Gastroesophageal sphincter (tissue), 3 donors: ENCODE measurements around the gene TTC32.

Experiments used
- CTCF ChIP-seq, 4 experiments: fragments of 200-600 bp in 2 of 4; fragments of 450-650 bp in 2 of 4; sonication (generic) in 1 of 4; IDR thresholded peaks; one replicate each; pipeline ENCODE4 v1.5.1; 2017 to 2019; ENCODE audit warnings: antibody characterized with exemption in 4 of 4, mild to moderate bottlenecking in 2 of 4, moderate library complexity in 2 of 4
- POLR2A ChIP-seq, 2 donors: fragments of 450-650 bp; IDR thresholded peaks; one replicate each; pipeline ENCODE4 v1.6.1; 2017; ENCODE audit warnings: antibody characterized with exemption in 2 of 2, mild to moderate bottlenecking in 2 of 2, moderate library complexity in 1 of 2
- POLR2AphosphoS5 ChIP-seq: sonication (generic); formaldehyde crosslinking; IDR thresholded peaks from one replicate; pipeline ENCODE4 v1.6.1; 2017; ENCODE audit warnings: antibody characterized with exemption

GRCh38 chr2:19914266-19914975 is 12.6 kb upstream of the TTC32 start:
- TF ChIP-seq CTCF (IDR thresholded peaks at IDR 0.05) (no peak), POLR2AphosphoS5 (no peak), POLR2A (IDR thresholded peaks at IDR 0.05) (no peak)
